HepG2 (cell line): ENCODE data around the gene KIF19. TPM values are rescaled to one million over a fixed set of nuclear protein-coding genes. Genes with fewer than 3 reads are reported as not detected.

Experiments
- ATAC-seq: fragments of 200-7000 bp; cut with Tn5 transposase; 3 replicates; pipeline ENCODE4 v1.9.1; 2020; ENCODE audit warnings: mild to moderate bottlenecking, moderate library complexity
- BruUV-seq: library from RNA; stranded (reverse); fragments of 400-500 nt; replicated peaks from 2 replicates; lab custom pipeline; 2021; lab: Mats Ljungman, UMichigan
- CTCF ChIA-PET: fragments of 300-600 bp; formaldehyde crosslinking; extraction: SDS; loops from one replicate; lab custom pipeline; 2021; ENCODE audit warnings: low total read pairs, inconsistent platforms, low intra/inter-chr PET ratio; lab: Yijun Ruan, JAX
- POLR2A ChIA-PET: fragments of 350-600 bp; sonication (Branson Sonifier 250); formaldehyde crosslinking; loops from one replicate; lab custom pipeline; 2020; ENCODE audit warnings: antibody characterized with exemption, inconsistent platforms; lab: Yijun Ruan, JAX
- DNase-seq: peaks from one replicate; pipeline ENCODE4 v3.0.0-alpha.2; 2015; ENCODE audit warnings: low spot score
- FAIRE-seq: peaks from 3 replicates; lab custom pipeline; 2011; peaks lifted over from hg19 to GRCh38; lab: Jason Lieb, UNC
- H2AFZ ChIP-seq: one replicate; pipeline ENCODE4 v1.6.1; 2011; ENCODE audit warnings: low read length, inconsistent platforms
- H3K27ac ChIP-seq: fragments of 300-600 bp; 3 replicates; pipeline ENCODE4 v1.8.0; 2011; ENCODE audit warnings: mixed run types, mild to moderate bottlenecking, mixed read lengths, low read length, inconsistent platforms; ENCODE audit not compliant: insufficient read depth; ENCODE audit errors: extremely low read length
- H3K27me3 ChIP-seq, 2 experiments: fragments of 200-600 bp in 1 of 2; 2 replicates in 1 of 2; 3 replicates in 1 of 2; pipeline versions ENCODE4 v1.6.0 to v1.8.0; 2011; ENCODE audit warnings: low read length in 2 of 2, mild to moderate bottlenecking in 2 of 2, moderate library complexity in 2 of 2, inconsistent platforms in 1 of 2; ENCODE audit not compliant: insufficient read depth in 2 of 2, control insufficient read depth in 1 of 2
- H3K36me3 ChIP-seq, 2 experiments: fragments of 200-600 bp in 1 of 2; replicated peaks in 1 of 2; 2 replicates in 1 of 2; 3 replicates in 1 of 2; pipeline versions ENCODE4 v1.5.1 to v1.8.0; 2011; ENCODE audit warnings: low read length in 2 of 2, inconsistent platforms in 1 of 2; ENCODE audit not compliant: insufficient read depth in 2 of 2, control insufficient read depth in 1 of 2
- H3K4me1 ChIP-seq: 2 replicates; pipeline ENCODE4 v1.5.1; 2012; ENCODE audit warnings: low read length, inconsistent platforms; ENCODE audit not compliant: insufficient read depth
- H3K4me2 ChIP-seq: 2 replicates; pipeline ENCODE4 v1.6.0; 2011; ENCODE audit warnings: low read depth, low read length, inconsistent platforms
- H3K4me3 ChIP-seq, 3 experiments: fragments of 200-600 bp in 1 of 3; sonication (generic), shearing (Covaris generic) in 1 of 3; replicated peaks in 1 of 3; 2 replicates each; pipeline ENCODE4 v1.5.1; 2011 to 2016; ENCODE audit warnings: low read length in 3 of 3, inconsistent platforms in 2 of 3, low read depth in 2 of 3, mild to moderate bottlenecking in 2 of 3, control low read depth in 1 of 3, mixed read lengths in 1 of 3; ENCODE audit not compliant: insufficient read depth in 1 of 3
- H3K79me2 ChIP-seq: one replicate; pipeline ENCODE4 v1.6.1; 2011; ENCODE audit warnings: low read length, inconsistent platforms; ENCODE audit not compliant: insufficient read depth
- H3K9ac ChIP-seq: 2 replicates; pipeline ENCODE4 v1.6.0; 2011; ENCODE audit warnings: mild to moderate bottlenecking, low read depth, low read length, inconsistent platforms; ENCODE audit not compliant: insufficient read depth
- H3K9me3 ChIP-seq: 2 replicates; pipeline ENCODE4 v1.5.1; 2012; ENCODE audit warnings: mild to moderate bottlenecking, low read length
- H4K20me1 ChIP-seq: 2 replicates; pipeline ENCODE4 v1.6.0; 2011; ENCODE audit warnings: inconsistent platforms, mild to moderate bottlenecking, low read length, moderate library complexity; ENCODE audit not compliant: insufficient read depth
- DNMT3B ChIP-seq: conservative IDR thresholded peaks from 2 replicates; pipeline ENCODE4 v1.6.1; 2016; ENCODE audit warnings: missing biosample characterization, control low read depth
- E2F5 ChIP-seq: sonication (generic); formaldehyde crosslinking; conservative IDR thresholded peaks from 2 replicates; pipeline ENCODE4 v1.4.0; 2020; ENCODE audit warnings: missing genetic modification reagents
- ELK4 ChIP-seq: sonication (generic); formaldehyde crosslinking; IDR thresholded peaks from 2 replicates; pipeline ENCODE4 v1.9.0; 2021; ENCODE audit warnings: missing genetic modification reagents, borderline replicate concordance
- ETS1 ChIP-seq: sonication (generic); formaldehyde crosslinking; IDR thresholded peaks from 2 replicates; pipeline ENCODE4 v1.4.0; 2020; ENCODE audit warnings: missing genetic modification reagents
- HES4 ChIP-seq: sonication (generic); formaldehyde crosslinking; IDR thresholded peaks from 2 replicates; pipeline ENCODE4 v1.9.0; 2021; ENCODE audit warnings: mild to moderate bottlenecking, missing genetic modification reagents, borderline replicate concordance
- HNF4G ChIP-seq, 2 experiments: sonication (generic) in 1 of 2; formaldehyde crosslinking in 1 of 2; IDR thresholded peaks; 2 replicates each; pipeline versions ENCODE4 v1.4.0 to v1.6.1; 2011 to 2020; ENCODE audit warnings: borderline replicate concordance in 2 of 2, low read depth in 2 of 2, mild to moderate bottlenecking in 2 of 2, low read length in 1 of 2, missing genetic modification reagents in 1 of 2, moderate library complexity in 1 of 2
- MYPOP ChIP-seq: sonication (generic); formaldehyde crosslinking; IDR thresholded peaks from 2 replicates; pipeline ENCODE4 v1.8.1; 2023; ENCODE audit warnings: mild to moderate bottlenecking, moderate library complexity, missing genetic modification reagents
- SALL2 ChIP-seq: sonication (generic); formaldehyde crosslinking; IDR thresholded peaks from 2 replicates; pipeline ENCODE4 v1.8.1; 2023; ENCODE audit warnings: mild to moderate bottlenecking, missing genetic modification reagents, inconsistent platforms
- SIN3B ChIP-seq: fragments of 150-350 bp; IDR thresholded peaks from 2 replicates; pipeline ENCODE4 v1.6.1; 2014; ENCODE audit warnings: low read length
- ZBTB3 ChIP-seq: sonication (generic); formaldehyde crosslinking; IDR thresholded peaks from 2 replicates; pipeline ENCODE4 v1.4.0; 2020; ENCODE audit warnings: low read depth, mild to moderate bottlenecking, moderate library complexity, missing genetic modification reagents, borderline replicate concordance
- ZKSCAN5 ChIP-seq: sonication (generic); formaldehyde crosslinking; IDR thresholded peaks from 2 replicates; pipeline ENCODE4 v1.5.1; 2020; ENCODE audit warnings: mild to moderate bottlenecking, missing genetic modification reagents
- ZNF292 ChIP-seq: sonication (generic); formaldehyde crosslinking; IDR thresholded peaks from 2 replicates; pipeline ENCODE4 v1.8.1; 2022; ENCODE audit warnings: mild to moderate bottlenecking, low read depth, missing genetic modification reagents, borderline replicate concordance
- ZNF552 ChIP-seq: sonication (generic); formaldehyde crosslinking; IDR thresholded peaks from 2 replicates; pipeline ENCODE4 v1.9.0; 2022; ENCODE audit warnings: missing genetic modification reagents, mild to moderate bottlenecking, borderline replicate concordance
- WGBS: methylation state at CpG from one replicate; pipeline ENCODE4 v1.1.6; 2017; ENCODE audit warnings: low lambda C conversion rate; 5-methylcytosine and 5-hydroxymethylcytosine counted together
- in situ Hi-C: cut with HindIII; loops from 2 replicates; pipeline ENCODE4 v1.10.0; 2017; ENCODE audit warnings: low pct_unique_long_range_greater_than_20kb; ENCODE audit not compliant: extremely low pct_ligation_motif_present
- intact Hi-C: fragments of 100-400 bp; cut with micrococcal nuclease; formaldehyde crosslinking; loops from one replicate; pipeline ENCODE4 v1.10.0; 2022; ENCODE audit not compliant: unreplicated experiment
- polyA plus RNA-seq, 8 experiments: library from polyadenylated mRNA; depleted of rRNA in 3 of 8; stranded (reverse) in 7 of 8; unstranded in 1 of 8; fragments of >200 nt; fragmentation: Illumina TruSeq in 4 of 8; extraction: Trizol in 4 of 8; gene quantifications; 2 replicates each; pipeline versions ENCODE4 v1.2.1 to v1.2.3, GENCODE V29; 2011 to 2016; ENCODE audit warnings: low read depth in 4 of 8, missing spikeins in 1 of 8, mixed read lengths in 1 of 8; ENCODE audit not compliant: insufficient read depth in 1 of 8
- total RNA-seq, 5 experiments: library from RNA; depleted of rRNA; stranded (reverse); fragments of >200 nt; fragmentation: Illumina TruSeq; extraction: Trizol; gene quantifications; 2 replicates each; pipeline ENCODE4 v1.2.3, GENCODE V29; 2016; ENCODE audit warnings: low read depth in 1 of 5
- TF ChIP-seq, protein P1 (sequence below): IDR thresholded peaks from 2 replicates; pipeline ENCODE4 v1.6.1; 2016; ENCODE audit warnings: mild to moderate bottlenecking, missing biosample characterization, missing genetic modification reagents

KIF19 gene
- total and polyA plus RNA-seq, 2 of the 13 experiments (the other 11 are each of a cell fraction or from before 2014, with no cell fraction given): not detected

GRCh38 chr17:74332763-74333283, 6.8 kb downstream of the KIF19 start:
- ATAC-seq (no peak), DNase-seq (no peak), FAIRE-seq (no peak)
- Histone ChIP-seq H3K27ac (no peak overlapping the region), H3K27me3 (peaks cover 5 to 50% of the 10 kb centered on the region in 2 experiments), H3K36me3 (no peaks in the 10 kb centered on the region), H3K4me1 (no peaks in the 10 kb centered on the region), H3K9ac (no peak overlapping the region), H3K9me3 (no peaks in the 10 kb centered on the region), H3K4me2 (no peak overlapping the region), H4K20me1 (no peaks in the 10 kb centered on the region), H3K79me2 (no peaks in the 10 kb centered on the region), H3K4me3 (no peak overlapping the region), H2AFZ (no peak overlapping the region)
- 19% methylated on average over 9 of the region's 11 CpGs for WGBS
- no peak for TF ChIP-seq ZNF292 (CRISPR knock-in tag)
- no peak for TF ChIP-seq HNF4G (IDR thresholded peaks at IDR 0.05; ENCODE audit: borderline replicate concordance, low read depth, low read length)
- no peak for TF ChIP-seq HNF4G (CRISPR knock-in tag; IDR thresholded peaks at IDR 0.05; ENCODE audit: borderline replicate concordance, low read depth)
- no peak for TF ChIP-seq DNMT3B (CRISPR knock-in tag)
- TF ChIP-seq SIN3B: no peak
- no peak for TF ChIP-seq E2F5 (CRISPR knock-in tag)
- TF ChIP-seq, protein P1, sequence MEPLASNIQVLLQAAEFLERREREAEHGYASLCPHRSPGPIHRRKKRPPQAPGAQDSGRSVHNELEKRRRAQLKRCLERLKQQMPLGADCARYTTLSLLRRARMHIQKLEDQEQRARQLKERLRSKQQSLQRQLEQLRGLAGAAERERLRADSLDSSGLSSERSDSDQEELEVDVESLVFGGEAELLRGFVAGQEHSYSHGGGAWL (CRISPR knock-in tag): no peak
- no peak for TF ChIP-seq SALL2 (CRISPR knock-in tag)
- TF ChIP-seq ETS1: no peak
- no peak for TF ChIP-seq ZKSCAN5 (CRISPR knock-in tag)
- no peak for TF ChIP-seq MYPOP (CRISPR knock-in tag)
- no peak for TF ChIP-seq ELK4 (CRISPR knock-in tag)
- no peak for TF ChIP-seq ZBTB3 (CRISPR knock-in tag)
- TF ChIP-seq HES4 (CRISPR knock-in tag): no peak
- TF ChIP-seq ZNF552 (CRISPR knock-in tag): no peak
- BruUV-seq: no TSS peak
- CTCF ChIA-PET: no interaction called here
- in situ Hi-C loops: no loop called here
- intact Hi-C loops: no loop called here
- POLR2A ChIA-PET: no interaction called here
